HCT116 (cell line): Measurements from ENCODE around the gene ENOX1. TPM values are rescaled to one million over a fixed set of nuclear protein-coding genes. Genes with fewer than 3 reads are reported as not detected.

Experiments used
- ATAC-seq: fragments of 200-7000 bp; cut with Tn5 transposase; 2 replicates; pipeline ENCODE4 v1.9.1; 2020; ENCODE audit warnings: mild to moderate bottlenecking, moderate library complexity
- BruUV-seq: library from RNA; stranded (reverse); fragments of 400-500 nt; replicated peaks from 2 replicates; lab custom pipeline; 2021; lab: Mats Ljungman, UMichigan
- CTCF ChIA-PET: fragments of 300-600 bp; sonication (Branson Sonifier 250); formaldehyde crosslinking; loops from one replicate; lab custom pipeline; 2021; ENCODE audit warnings: antibody characterized with exemption; lab: Charles Lee
- POLR2A ChIA-PET: fragments of 300-600, 350-600 bp; sonication (Branson Sonifier 250); formaldehyde crosslinking; loops from one replicate; lab custom pipeline; 2021; ENCODE audit warnings: antibody characterized with exemption; lab: Charles Lee
- RAD21 ChIA-PET, 2 experiments: fragments of 300-600 bp; sonication (Branson Sonifier 250); formaldehyde crosslinking; loops; one replicate each; lab custom pipeline; 2023; ENCODE audit warnings: low total read pairs in 2 of 2; ENCODE audit not compliant: uncharacterized antibody in 2 of 2, unreplicated experiment in 2 of 2, low non-redundant PET in 1 of 2; lab: Charles Lee
- DNase-seq: peaks from one replicate; pipeline ENCODE4 v3.0.0-alpha.2; 2010; ENCODE audit warnings: low read depth, low spot score
- H2AFZ ChIP-seq: fragments of 200-600 bp; shearing (Covaris generic), sonication (generic); 2 replicates; pipeline ENCODE4 v1.6.1; 2017; ENCODE audit warnings: low read depth, mixed run types, mixed read lengths, antibody characterized with exemption, low read length; ENCODE audit not compliant: poor library complexity, severe bottlenecking
- H3K27ac ChIP-seq: 2 replicates; pipeline ENCODE4 v1.5.1; 2012; ENCODE audit warnings: low read depth, low read length
- H3K27me3 ChIP-seq: fragments of 200-600 bp; sonication (generic); 2 replicates; pipeline ENCODE4 v1.6.1; 2016; ENCODE audit warnings: mixed run types, low read length, mixed read lengths; ENCODE audit not compliant: insufficient read depth
- H3K36me3 ChIP-seq, 2 experiments: fragments of 200-500 bp in 1 of 2; fragments of 200-600 bp in 1 of 2; sonication (Bioruptor generic) in 1 of 2; sonication (generic) in 1 of 2; 2 replicates each; pipeline versions ENCODE4 v1.5.1 to v1.6.1; 2014 to 2016; ENCODE audit warnings: low read length in 2 of 2, inconsistent platforms in 1 of 2, mixed read lengths in 1 of 2, mixed run types in 1 of 2; ENCODE audit not compliant: insufficient read depth in 2 of 2, control insufficient read depth in 1 of 2
- H3K4me1 ChIP-seq, 2 experiments: fragments of 200-600 bp in 1 of 2; sonication (generic) in 1 of 2; 2 replicates each; pipeline versions ENCODE4 v1.5.1 to v1.6.1; 2012 to 2017; ENCODE audit warnings: low read length in 2 of 2, inconsistent platforms in 1 of 2, mild to moderate bottlenecking in 1 of 2, mixed read lengths in 1 of 2, mixed run types in 1 of 2, moderate library complexity in 1 of 2; ENCODE audit not compliant: insufficient read depth in 2 of 2, control insufficient read depth in 1 of 2
- H3K4me2 ChIP-seq: fragments of 200-600 bp; sonication (generic); 2 replicates; pipeline ENCODE4 v1.6.1; 2017; ENCODE audit warnings: mixed run types, low read length, mixed read lengths
- H3K4me3 ChIP-seq, 2 experiments: fragments of 200-600 bp in 1 of 2; sonication (generic) in 1 of 2; replicated peaks in 1 of 2; 2 replicates each; pipeline ENCODE4 v1.5.1; 2011 to 2016; ENCODE audit warnings: low read length in 2 of 2, control low read depth in 1 of 2, low read depth in 1 of 2, mild to moderate bottlenecking in 1 of 2, mixed read lengths in 1 of 2, mixed run types in 1 of 2
- H3K79me2 ChIP-seq: fragments of 200-600 bp; sonication (generic); 2 replicates; pipeline ENCODE4 v1.6.1; 2017; ENCODE audit warnings: mild to moderate bottlenecking, mixed run types, low read length, moderate library complexity, mixed read lengths; ENCODE audit not compliant: insufficient read depth
- H3K9ac ChIP-seq: fragments of 200-600 bp; sonication (generic); 2 replicates; pipeline ENCODE4 v1.6.1; 2016; ENCODE audit warnings: low read length, mixed read lengths
- H3K9me2 ChIP-seq: fragments of 200-600 bp; sonication (generic), shearing (Covaris generic); 2 replicates; pipeline ENCODE4 v1.6.1; 2017; ENCODE audit warnings: mixed run types, mild to moderate bottlenecking, moderate library complexity; ENCODE audit not compliant: insufficient read depth
- H3K9me3 ChIP-seq, 2 experiments: fragments of 200-500 bp in 1 of 2; fragments of 200-600 bp in 1 of 2; sonication (Bioruptor generic) in 1 of 2; sonication (generic) in 1 of 2; 2 replicates each; pipeline ENCODE4 v1.6.1; 2014 to 2017; ENCODE audit warnings: low read length in 2 of 2, mixed read lengths in 2 of 2, inconsistent platforms in 1 of 2, low read depth in 1 of 2, mild to moderate bottlenecking in 1 of 2, mixed run types in 1 of 2, moderate library complexity in 1 of 2; ENCODE audit not compliant: control insufficient read depth in 1 of 2, insufficient read depth in 1 of 2
- H4K20me1 ChIP-seq: fragments of 200-600 bp; sonication (generic), shearing (Covaris generic); 2 replicates; pipeline ENCODE4 v1.6.1; 2017; ENCODE audit warnings: mixed run types, mild to moderate bottlenecking, moderate library complexity; ENCODE audit not compliant: insufficient read depth
- CEBPB ChIP-seq: IDR thresholded peaks from 2 replicates; pipeline ENCODE4 v1.6.1; 2012; ENCODE audit warnings: low read depth
- EGR1 ChIP-seq: IDR thresholded peaks from 2 replicates; pipeline ENCODE4 v1.6.1; 2012; ENCODE audit warnings: low read depth
- JUND ChIP-seq: IDR thresholded peaks from 2 replicates; pipeline ENCODE4 v1.6.1; 2012
- POLR2AphosphoS5 ChIP-seq: IDR thresholded peaks from 2 replicates; pipeline ENCODE4 v1.6.1; 2011; ENCODE audit warnings: mild to moderate bottlenecking, low read depth, low read length, moderate library complexity
- RAD21 ChIP-seq: IDR thresholded peaks from 2 replicates; pipeline ENCODE4 v1.6.1; 2012; ENCODE audit warnings: low read depth, mild to moderate bottlenecking
- SIN3A ChIP-seq: IDR thresholded peaks from 2 replicates; pipeline ENCODE4 v1.6.1; 2012; ENCODE audit warnings: low read depth
- intact Hi-C: fragments of 100-400 bp; cut with micrococcal nuclease; formaldehyde crosslinking; loops from 2 replicates; pipeline ENCODE4 v1.10.0; 2022
- total RNA-seq: library from RNA; stranded (reverse); gene quantifications from one replicate; pipeline ENCODE4 v1.2.1, GENCODE V29; 2021; ENCODE audit not compliant: unreplicated experiment
- TF ChIP-seq, protein P1 (sequence below): IDR thresholded peaks from 2 replicates; pipeline ENCODE4 v1.6.1; 2011; ENCODE audit warnings: mild to moderate bottlenecking, low read length, moderate library complexity; ENCODE audit not compliant: insufficient replicate concordance; ENCODE audit errors: extremely low read depth
- TF ChIP-seq, protein P2 (sequence below), 3 experiments: fragments of 200-600 bp in 1 of 3; sonication (generic) in 1 of 3; IDR thresholded peaks in 2 of 3; conservative IDR thresholded peaks in 1 of 3; 2 replicates each; pipeline ENCODE4 v1.5.1; 2012 to 2017; ENCODE audit warnings: low read depth in 2 of 3, low read length in 2 of 3, antibody characterized with exemption in 1 of 3, borderline replicate concordance in 1 of 3, control low read depth in 1 of 3, mild to moderate bottlenecking in 1 of 3, mixed read lengths in 1 of 3, mixed run types in 1 of 3, moderate library complexity in 1 of 3; ENCODE audit not compliant: insufficient read depth in 1 of 3

The ENOX1 gene
- total RNA-seq, 1 experiment from 2014 or later = 4.5 TPM

DNA sequence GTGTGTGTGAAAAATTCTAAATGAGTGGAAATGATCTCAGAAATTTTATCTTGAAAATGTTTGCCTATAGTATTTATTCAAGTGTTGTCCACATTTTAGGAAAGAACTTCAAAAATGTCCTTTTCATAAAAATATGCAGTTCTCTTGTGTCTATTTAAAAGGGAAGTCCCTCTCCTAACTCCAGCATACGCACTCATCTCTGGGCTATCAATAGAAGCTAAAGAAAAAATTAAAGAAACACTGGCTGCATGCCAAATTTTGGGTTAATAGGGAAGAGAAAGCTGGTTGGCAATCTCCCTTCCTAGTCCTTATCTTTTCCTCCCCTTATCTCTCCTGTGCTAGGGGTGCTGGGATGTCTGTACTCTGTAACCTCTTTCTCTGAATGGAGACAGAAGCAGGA lies 313.3 kb downstream of the ENOX1 start:
- no peaks in the 10 kb centered on the region for H3K9me3 ChIP-seq
- no peak overlapping the region for H3K4me3 ChIP-seq
- DNase-seq (no peak), ATAC-seq (no peak)
- intact Hi-C loops = loop anchor here (5.0 kb wide), 1 partner anchor 596 kb away; no protein-coding TSS in a partner anchor
- no peaks in the 10 kb centered on the region for H3K9me2 ChIP-seq
- no TSS peak for BruUV-seq
- H4K20me1 ChIP-seq = no peaks in the 10 kb centered on the region
- no peaks in the 10 kb centered on the region for H3K4me1 ChIP-seq
- H3K27ac ChIP-seq = no peak overlapping the region
- no peaks in the 10 kb centered on the region for H3K79me2 ChIP-seq
- ChIA-PET POLR2A (no interaction called here), CTCF (no interaction called here), RAD21 (no interaction called here)
- H3K27me3 ChIP-seq = no peaks in the 10 kb centered on the region
- no peaks in the 10 kb centered on the region for H3K36me3 ChIP-seq
- no peak for TF ChIP-seq CEBPB
- TF ChIP-seq JUND = no peak
- TF ChIP-seq POLR2AphosphoS5 = no peak
- no peak for TF ChIP-seq SIN3A
- TF ChIP-seq EGR1 = no peak
- TF ChIP-seq, protein P1, sequence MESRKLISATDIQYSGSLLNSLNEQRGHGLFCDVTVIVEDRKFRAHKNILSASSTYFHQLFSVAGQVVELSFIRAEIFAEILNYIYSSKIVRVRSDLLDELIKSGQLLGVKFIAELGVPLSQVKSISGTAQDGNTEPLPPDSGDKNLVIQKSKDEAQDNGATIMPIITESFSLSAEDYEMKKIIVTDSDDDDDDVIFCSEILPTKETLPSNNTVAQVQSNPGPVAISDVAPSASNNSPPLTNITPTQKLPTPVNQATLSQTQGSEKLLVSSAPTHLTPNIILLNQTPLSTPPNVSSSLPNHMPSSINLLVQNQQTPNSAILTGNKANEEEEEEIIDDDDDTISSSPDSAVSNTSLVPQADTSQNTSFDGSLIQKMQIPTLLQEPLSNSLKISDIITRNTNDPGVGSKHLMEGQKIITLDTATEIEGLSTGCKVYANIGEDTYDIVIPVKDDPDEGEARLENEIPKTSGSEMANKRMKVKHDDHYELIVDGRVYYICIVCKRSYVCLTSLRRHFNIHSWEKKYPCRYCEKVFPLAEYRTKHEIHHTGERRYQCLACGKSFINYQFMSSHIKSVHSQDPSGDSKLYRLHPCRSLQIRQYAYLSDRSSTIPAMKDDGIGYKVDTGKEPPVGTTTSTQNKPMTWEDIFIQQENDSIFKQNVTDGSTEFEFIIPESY = no peak
- TF ChIP-seq RAD21 = no peak
- TF ChIP-seq, protein P2, sequence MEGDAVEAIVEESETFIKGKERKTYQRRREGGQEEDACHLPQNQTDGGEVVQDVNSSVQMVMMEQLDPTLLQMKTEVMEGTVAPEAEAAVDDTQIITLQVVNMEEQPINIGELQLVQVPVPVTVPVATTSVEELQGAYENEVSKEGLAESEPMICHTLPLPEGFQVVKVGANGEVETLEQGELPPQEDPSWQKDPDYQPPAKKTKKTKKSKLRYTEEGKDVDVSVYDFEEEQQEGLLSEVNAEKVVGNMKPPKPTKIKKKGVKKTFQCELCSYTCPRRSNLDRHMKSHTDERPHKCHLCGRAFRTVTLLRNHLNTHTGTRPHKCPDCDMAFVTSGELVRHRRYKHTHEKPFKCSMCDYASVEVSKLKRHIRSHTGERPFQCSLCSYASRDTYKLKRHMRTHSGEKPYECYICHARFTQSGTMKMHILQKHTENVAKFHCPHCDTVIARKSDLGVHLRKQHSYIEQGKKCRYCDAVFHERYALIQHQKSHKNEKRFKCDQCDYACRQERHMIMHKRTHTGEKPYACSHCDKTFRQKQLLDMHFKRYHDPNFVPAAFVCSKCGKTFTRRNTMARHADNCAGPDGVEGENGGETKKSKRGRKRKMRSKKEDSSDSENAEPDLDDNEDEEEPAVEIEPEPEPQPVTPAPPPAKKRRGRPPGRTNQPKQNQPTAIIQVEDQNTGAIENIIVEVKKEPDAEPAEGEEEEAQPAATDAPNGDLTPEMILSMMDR (IDR thresholded peaks at IDR 0.05 in 2 of 3, conservative IDR thresholded peaks at IDR 0.05 in 1 of 3; ENCODE audit: borderline replicate concordance in 1 of 3, insufficient read depth in 1 of 3, low read depth in 2 of 3, low read length in 2 of 3) = no peak
- no peak overlapping the region for H2AFZ ChIP-seq
- no peak overlapping the region for H3K4me2 ChIP-seq
- no peak overlapping the region for H3K9ac ChIP-seq
